ENCODE results near the gene LRRC7. TPM values are rescaled to one million over a fixed set of nuclear protein-coding genes. Genes with fewer than 3 reads are reported as not detected.

LRRC7 gene
- total and polyA plus RNA-seq, 2 of the 13 experiments (the other 11 are each of a cell fraction or from before 2014, with no cell fraction given), result not detected

DNA sequence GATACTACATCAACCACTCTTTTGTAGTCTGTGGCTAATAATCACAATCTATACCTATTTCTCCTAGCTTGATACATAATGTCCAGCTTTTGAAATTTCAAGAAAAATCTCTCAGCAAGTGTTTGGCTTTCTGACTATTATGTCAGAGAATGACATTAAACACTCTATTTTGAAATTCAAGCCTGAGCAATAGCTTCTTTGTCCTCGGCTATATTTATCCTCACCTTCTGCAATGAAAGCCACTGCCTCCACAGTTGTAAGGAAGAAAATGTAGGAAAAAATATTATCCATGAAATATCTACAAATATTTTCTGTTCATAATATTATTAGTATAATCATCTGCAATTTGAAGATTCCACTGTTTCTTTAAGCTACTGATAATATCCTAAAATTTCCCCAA, 22.1 kb downstream of the LRRC7 start (continued):
- no peak for TF ChIP-seq KLF15 (CRISPR knock-in tag; IDR thresholded peaks at IDR 0.05; ENCODE audit: borderline replicate concordance)
- no peak for TF ChIP-seq ZSCAN21 (CRISPR knock-in tag; IDR thresholded peaks at IDR 0.05; ENCODE audit: borderline replicate concordance)

DNA sequence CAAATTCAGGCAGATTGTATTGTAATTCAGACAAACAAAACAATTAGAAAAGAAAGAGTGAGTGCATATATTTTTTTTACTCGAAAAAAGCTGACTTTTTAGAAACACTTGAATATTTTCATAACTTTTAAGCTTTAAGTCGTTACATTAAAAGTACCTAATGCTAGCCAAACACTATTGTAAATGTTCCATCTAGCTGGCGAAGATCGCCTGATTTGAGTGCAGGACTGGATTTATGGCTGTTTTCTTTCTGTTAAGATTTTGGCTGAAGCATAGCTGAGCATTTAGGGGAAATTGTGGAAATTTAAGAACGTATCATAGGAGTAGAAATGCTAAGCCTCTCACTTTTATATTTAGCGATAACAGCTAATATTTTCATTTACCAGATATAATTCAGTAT, 24.6 kb downstream of the LRRC7 start:
- no peak overlapping the region for H3K4me3 ChIP-seq (replicated peaks in 1 of 3; ENCODE audit: insufficient read depth in 1 of 3, low read depth in 2 of 3, low read length in 3 of 3)
- no peak overlapping the region for H3K9ac ChIP-seq (ENCODE audit: insufficient read depth, low read depth, low read length)
- TF ChIP-seq HES4 (CRISPR knock-in tag; IDR thresholded peaks at IDR 0.05; ENCODE audit: borderline replicate concordance) (no peak), SMAD3 (CRISPR knock-in tag; IDR thresholded peaks at IDR 0.05) (no peak), MED1 (CRISPR knock-in tag; IDR thresholded peaks at IDR 0.05) (no peak), CC2D1A (CRISPR knock-in tag; IDR thresholded peaks at IDR 0.05) (no peak), ZNF331 (CRISPR knock-in tag; IDR thresholded peaks at IDR 0.05) (no peak), NFE2L2 (IDR thresholded peaks at IDR 0.05; ENCODE audit: low read length) (no peak), ZNF598 (CRISPR knock-in tag; IDR thresholded peaks at IDR 0.05; ENCODE audit: borderline replicate concordance) (no peak), HDAC2 (CRISPR knock-in tag; IDR thresholded peaks at IDR 0.05) (no peak), ZNF292 (CRISPR knock-in tag; IDR thresholded peaks at IDR 0.05; ENCODE audit: borderline replicate concordance, low read depth) (no peak)
- TF ChIP-seq, protein P1, sequence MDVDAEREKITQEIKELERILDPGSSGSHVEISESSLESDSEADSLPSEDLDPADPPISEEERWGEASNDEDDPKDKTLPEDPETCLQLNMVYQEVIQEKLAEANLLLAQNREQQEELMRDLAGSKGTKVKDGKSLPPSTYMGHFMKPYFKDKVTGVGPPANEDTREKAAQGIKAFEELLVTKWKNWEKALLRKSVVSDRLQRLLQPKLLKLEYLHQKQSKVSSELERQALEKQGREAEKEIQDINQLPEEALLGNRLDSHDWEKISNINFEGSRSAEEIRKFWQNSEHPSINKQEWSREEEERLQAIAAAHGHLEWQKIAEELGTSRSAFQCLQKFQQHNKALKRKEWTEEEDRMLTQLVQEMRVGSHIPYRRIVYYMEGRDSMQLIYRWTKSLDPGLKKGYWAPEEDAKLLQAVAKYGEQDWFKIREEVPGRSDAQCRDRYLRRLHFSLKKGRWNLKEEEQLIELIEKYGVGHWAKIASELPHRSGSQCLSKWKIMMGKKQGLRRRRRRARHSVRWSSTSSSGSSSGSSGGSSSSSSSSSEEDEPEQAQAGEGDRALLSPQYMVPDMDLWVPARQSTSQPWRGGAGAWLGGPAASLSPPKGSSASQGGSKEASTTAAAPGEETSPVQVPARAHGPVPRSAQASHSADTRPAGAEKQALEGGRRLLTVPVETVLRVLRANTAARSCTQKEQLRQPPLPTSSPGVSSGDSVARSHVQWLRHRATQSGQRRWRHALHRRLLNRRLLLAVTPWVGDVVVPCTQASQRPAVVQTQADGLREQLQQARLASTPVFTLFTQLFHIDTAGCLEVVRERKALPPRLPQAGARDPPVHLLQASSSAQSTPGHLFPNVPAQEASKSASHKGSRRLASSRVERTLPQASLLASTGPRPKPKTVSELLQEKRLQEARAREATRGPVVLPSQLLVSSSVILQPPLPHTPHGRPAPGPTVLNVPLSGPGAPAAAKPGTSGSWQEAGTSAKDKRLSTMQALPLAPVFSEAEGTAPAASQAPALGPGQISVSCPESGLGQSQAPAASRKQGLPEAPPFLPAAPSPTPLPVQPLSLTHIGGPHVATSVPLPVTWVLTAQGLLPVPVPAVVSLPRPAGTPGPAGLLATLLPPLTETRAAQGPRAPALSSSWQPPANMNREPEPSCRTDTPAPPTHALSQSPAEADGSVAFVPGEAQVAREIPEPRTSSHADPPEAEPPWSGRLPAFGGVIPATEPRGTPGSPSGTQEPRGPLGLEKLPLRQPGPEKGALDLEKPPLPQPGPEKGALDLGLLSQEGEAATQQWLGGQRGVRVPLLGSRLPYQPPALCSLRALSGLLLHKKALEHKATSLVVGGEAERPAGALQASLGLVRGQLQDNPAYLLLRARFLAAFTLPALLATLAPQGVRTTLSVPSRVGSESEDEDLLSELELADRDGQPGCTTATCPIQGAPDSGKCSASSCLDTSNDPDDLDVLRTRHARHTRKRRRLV (CRISPR knock-in tag; IDR thresholded peaks at IDR 0.05), result no peak
- TF ChIP-seq, protein P2, sequence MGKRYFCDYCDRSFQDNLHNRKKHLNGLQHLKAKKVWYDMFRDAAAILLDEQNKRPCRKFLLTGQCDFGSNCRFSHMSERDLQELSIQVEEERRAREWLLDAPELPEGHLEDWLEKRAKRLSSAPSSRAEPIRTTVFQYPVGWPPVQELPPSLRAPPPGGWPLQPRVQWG (CRISPR knock-in tag; IDR thresholded peaks at IDR 0.05; ENCODE audit: borderline replicate concordance, low read depth), result no peak
- POLR2A ChIA-PET, result no interaction called here
- no peaks in the 10 kb centered on the region for H3K36me3 ChIP-seq (replicated peaks in 1 of 2; ENCODE audit: control insufficient read depth in 1 of 2, insufficient read depth in 2 of 2, low read length in 2 of 2)
- WGBS (ENCODE audit: low lambda C conversion rate), result 15% methylated on average over 6 of the region's 6 CpGs
- FAIRE-seq (no peak), ATAC-seq (no peak), DNase-seq (ENCODE audit: low spot score) (no peak)
- H3K27ac ChIP-seq (ENCODE audit: extremely low read length, insufficient read depth, low read length), result no peak overlapping the region
- no peaks in the 10 kb centered on the region for H4K20me1 ChIP-seq (ENCODE audit: insufficient read depth, low read length)
- no peaks in the 10 kb centered on the region for H3K4me1 ChIP-seq (ENCODE audit: insufficient read depth, low read length)
- H3K27me3 ChIP-seq (ENCODE audit: control insufficient read depth in 1 of 2, insufficient read depth in 2 of 2, low read length in 2 of 2), result no peaks in the 10 kb centered on the region
- CTCF ChIA-PET (ENCODE audit: low intra/inter-chr PET ratio, low total read pairs), result no interaction called here
- BruUV-seq (replicated peaks), result no TSS peak
- no peaks in the 10 kb centered on the region for H3K79me2 ChIP-seq (ENCODE audit: insufficient read depth, low read length)
- no peak overlapping the region for H2AFZ ChIP-seq (ENCODE audit: low read length)
- intact Hi-C loops (cut with micrococcal nuclease; ENCODE audit: unreplicated experiment) (no loop called here), in situ Hi-C loops (cut with HindIII; ENCODE audit: extremely low pct_ligation_motif_present, low pct_unique_long_range_greater_than_20kb) (no loop called here)
- no peak overlapping the region for H3K4me2 ChIP-seq (ENCODE audit: low read depth, low read length)
- no peaks in the 10 kb centered on the region for H3K9me3 ChIP-seq (ENCODE audit: low read length)

All from HepG2 (cell line).